ENCODE results near the gene CPNE4.
A peak's percentile ranks its signal among the peaks of the same experiment; 100 is the strongest.

Gene CPNE4

GRCh38 chr3:131868203-131868602, 166.6 kb downstream of the CPNE4 start:
- Histone ChIP-seq H3K4me3 (no peak overlapping the region), H3K27ac (no peak overlapping the region), H3K9me3 (ENCODE audit: low read depth, low read length) (no peaks in the 10 kb centered on the region), H3K36me3 (ENCODE audit: insufficient read depth, low read length) (no peaks in the 10 kb centered on the region), H3K9ac (ENCODE audit: insufficient read length) (no peak overlapping the region)
- DNase-seq (ENCODE audit: low read depth, low spot score) = no peak
- TF ChIP-seq FOXP2 (optimal IDR thresholded peaks at IDR 0.05; ENCODE audit: control extremely low read depth, extremely low read length, insufficient read depth) (no peak), POLR2AphosphoS5 (IDR thresholded peaks at IDR 0.05; ENCODE audit: borderline replicate concordance, low read depth, low read length) (no peak), EZH2 (IDR thresholded peaks at IDR 0.05) (no peak)

DNA sequence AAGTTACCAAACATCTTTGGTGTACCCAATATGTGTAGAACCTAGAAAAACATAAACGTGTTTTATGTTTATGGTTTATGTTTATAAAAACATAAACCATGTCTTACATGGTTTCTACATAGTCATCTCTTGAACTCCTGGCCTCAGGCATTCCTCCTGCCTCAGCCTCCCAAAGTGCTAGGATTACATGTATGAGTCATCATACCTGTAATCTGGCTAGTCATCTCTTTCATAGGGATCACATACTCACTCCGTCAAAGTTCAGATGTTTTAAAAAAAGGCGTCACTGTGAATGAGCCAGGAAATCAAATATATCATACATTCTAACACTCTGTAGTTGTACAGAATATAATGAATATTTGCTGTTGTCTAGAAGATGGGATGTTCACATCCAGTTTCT, 178.6 kb downstream of the CPNE4 start:
- TF ChIP-seq POLR2AphosphoS5 (IDR thresholded peaks at IDR 0.05; ENCODE audit: borderline replicate concordance, low read depth, low read length) = no peak
- TF ChIP-seq FOXP2 (optimal IDR thresholded peaks at IDR 0.05; ENCODE audit: control extremely low read depth, extremely low read length, insufficient read depth) = no peak
- TF ChIP-seq EZH2 (IDR thresholded peaks at IDR 0.05) = no peak
- no peak overlapping the region for H3K9ac ChIP-seq (ENCODE audit: insufficient read length)
- H3K9me3 ChIP-seq (ENCODE audit: low read depth, low read length) = no peaks in the 10 kb centered on the region
- no peaks in the 10 kb centered on the region for H3K36me3 ChIP-seq (ENCODE audit: insufficient read depth, low read length)
- H3K27ac ChIP-seq = no peak overlapping the region
- no peak overlapping the region for H3K4me3 ChIP-seq
- no peak for DNase-seq (ENCODE audit: low read depth, low spot score)

DNA sequence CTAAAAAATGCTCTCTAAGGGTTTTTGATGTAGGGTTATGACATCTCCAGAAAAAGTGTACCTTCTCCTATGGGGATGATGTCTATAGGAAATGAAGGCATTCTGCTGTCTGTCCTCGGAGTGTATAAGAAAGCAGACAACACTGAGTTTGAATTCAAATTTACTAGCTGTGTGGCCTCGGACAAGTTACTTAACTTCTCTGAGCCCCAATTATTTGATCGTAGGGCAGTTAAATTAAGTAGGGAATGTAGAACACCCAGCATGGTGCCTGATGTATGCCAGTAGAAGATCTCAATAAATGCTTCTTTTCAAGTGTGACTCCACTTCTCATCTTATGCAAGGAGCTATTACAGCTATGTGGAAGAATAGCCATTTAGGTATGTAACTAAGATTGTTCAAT, 184.6 kb downstream of the CPNE4 start:
- Histone ChIP-seq H3K27ac (no peak overlapping the region), H3K9ac (ENCODE audit: insufficient read length) (no peak overlapping the region), H3K36me3 (ENCODE audit: insufficient read depth, low read length) (no peaks in the 10 kb centered on the region), H3K9me3 (ENCODE audit: low read depth, low read length) (no peaks in the 10 kb centered on the region), H3K4me3 (no peak overlapping the region)
- TF ChIP-seq FOXP2 (optimal IDR thresholded peaks at IDR 0.05; ENCODE audit: control extremely low read depth, extremely low read length, insufficient read depth) (no peak), EZH2 (IDR thresholded peaks at IDR 0.05) (no peak), POLR2AphosphoS5 (IDR thresholded peaks at IDR 0.05; ENCODE audit: borderline replicate concordance, low read depth, low read length) (no peak)
- DNase-seq (ENCODE audit: low read depth, low spot score) = no peak

DNA sequence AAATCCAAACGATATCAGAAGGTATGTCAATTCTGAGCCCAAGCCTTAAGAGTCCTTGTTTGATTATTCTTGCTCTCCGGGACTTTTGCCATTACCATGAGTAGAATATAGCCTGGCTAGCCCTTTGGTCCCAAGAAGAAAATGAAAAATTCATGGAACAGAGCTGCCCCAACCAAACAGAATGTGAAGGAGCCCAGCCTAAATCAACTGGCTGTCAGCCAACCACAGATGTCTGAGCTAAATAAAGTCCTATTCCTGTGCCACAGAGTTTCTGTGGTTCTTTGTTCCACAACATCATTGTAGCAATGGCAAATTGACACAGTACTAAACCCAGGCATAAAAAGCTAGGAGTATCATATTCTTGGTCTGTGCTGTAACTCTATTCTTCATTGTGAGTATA, 185.2 kb downstream of the CPNE4 start:
- H3K27ac ChIP-seq = no peak overlapping the region
- no peak for TF ChIP-seq FOXP2 (optimal IDR thresholded peaks at IDR 0.05; ENCODE audit: control extremely low read depth, extremely low read length, insufficient read depth)
- TF ChIP-seq POLR2AphosphoS5 (IDR thresholded peaks at IDR 0.05; ENCODE audit: borderline replicate concordance, low read depth, low read length) = no peak
- TF ChIP-seq EZH2 (IDR thresholded peaks at IDR 0.05) = no peak
- H3K9me3 ChIP-seq (ENCODE audit: low read depth, low read length) = no peaks in the 10 kb centered on the region
- H3K4me3 ChIP-seq = no peak overlapping the region
- no peak overlapping the region for H3K9ac ChIP-seq (ENCODE audit: insufficient read length)
- no peak for DNase-seq (ENCODE audit: low read depth, low spot score)
- H3K36me3 ChIP-seq (ENCODE audit: insufficient read depth, low read length) = no peaks in the 10 kb centered on the region

DNA sequence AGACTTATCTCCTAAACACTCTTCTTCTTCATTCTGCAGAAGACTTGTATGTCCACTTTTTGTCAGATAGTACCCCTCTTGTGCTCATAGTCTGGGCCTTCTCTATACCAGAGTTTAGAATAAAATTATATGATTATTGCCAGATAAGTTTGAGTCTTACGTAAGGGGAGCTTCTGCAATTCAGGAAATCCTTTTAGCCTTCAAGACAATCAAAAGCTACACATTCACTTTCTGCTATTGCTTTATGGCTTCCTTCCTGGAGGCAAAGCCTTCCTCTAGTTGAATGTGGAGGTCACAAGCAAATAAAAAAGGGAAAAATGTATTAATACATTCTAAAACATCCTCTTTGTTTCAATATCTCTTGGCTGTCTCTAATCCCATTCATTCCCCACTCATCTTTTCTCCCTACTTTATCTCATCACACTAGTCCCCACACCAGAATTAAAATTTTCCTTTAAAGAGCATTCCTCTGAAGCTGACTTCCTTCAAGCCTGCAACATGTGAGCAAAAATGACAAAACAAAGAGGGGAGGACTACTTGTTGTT, 186.8 kb downstream of the CPNE4 start:
- no peak for TF ChIP-seq FOXP2 (optimal IDR thresholded peaks at IDR 0.05; ENCODE audit: control extremely low read depth, extremely low read length, insufficient read depth)
- TF ChIP-seq POLR2AphosphoS5 (IDR thresholded peaks at IDR 0.05; ENCODE audit: borderline replicate concordance, low read depth, low read length) = peak; percentile 41; the same call in 1 of the 2 replicates
- TF ChIP-seq EZH2 (IDR thresholded peaks at IDR 0.05) = no peak
- Histone ChIP-seq H3K36me3 (ENCODE audit: insufficient read depth, low read length) (no peaks in the 10 kb centered on the region), H3K9me3 (ENCODE audit: low read depth, low read length) (no peaks in the 10 kb centered on the region), H3K27ac (peak overlapping the region; percentile 25; the same call in 1 of the 2 replicates), H3K9ac (ENCODE audit: insufficient read length) (no peak overlapping the region), H3K4me3 (0 out of 2 replicates have a peak overlapping the region, but pooled peaks have one; percentile 5)
- peak; percentile 72 for DNase-seq (ENCODE audit: low read depth, low spot score)

- no peaks in the 10 kb centered on the region for H3K9me3 ChIP-seq (ENCODE audit: low read depth, low read length)
- H3K27ac ChIP-seq = no peak overlapping the region
- H3K9ac ChIP-seq (ENCODE audit: insufficient read length) = no peak overlapping the region
- TF ChIP-seq FOXP2 (optimal IDR thresholded peaks at IDR 0.05; ENCODE audit: control extremely low read depth, extremely low read length, insufficient read depth) (no peak), EZH2 (IDR thresholded peaks at IDR 0.05) (no peak), POLR2AphosphoS5 (IDR thresholded peaks at IDR 0.05; ENCODE audit: borderline replicate concordance, low read depth, low read length) (no peak)
- no peak for DNase-seq (ENCODE audit: low read depth, low spot score)
- H3K4me3 ChIP-seq = no peak overlapping the region
- no peaks in the 10 kb centered on the region for H3K36me3 ChIP-seq (ENCODE audit: insufficient read depth, low read length)
These were observed 188.4 kb downstream of the CPNE4 start for GRCh38 chr3:131846296-131846924.

DNA sequence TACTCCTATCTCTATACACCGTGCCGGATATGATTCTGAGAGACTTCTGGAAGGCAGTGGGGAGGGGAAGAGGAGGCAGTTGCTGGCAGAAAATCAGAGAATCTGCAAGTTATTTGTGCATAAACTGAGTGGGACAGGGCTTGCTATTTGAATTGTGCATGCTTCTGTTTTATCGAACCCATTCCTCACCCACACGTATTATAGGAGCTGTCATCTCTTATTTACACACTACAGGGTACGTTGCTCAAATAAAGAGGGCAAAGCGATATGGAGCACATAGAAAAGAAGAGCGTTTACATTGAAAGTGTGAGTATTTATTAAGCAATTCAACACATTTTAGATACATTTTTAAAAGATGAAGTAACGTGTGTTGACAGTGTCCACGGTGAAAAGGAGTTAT, 191.6 kb downstream of the CPNE4 start:
- no peak for DNase-seq (ENCODE audit: low read depth, low spot score)
- TF ChIP-seq POLR2AphosphoS5 (IDR thresholded peaks at IDR 0.05; ENCODE audit: borderline replicate concordance, low read depth, low read length) (no peak), EZH2 (IDR thresholded peaks at IDR 0.05) (no peak), FOXP2 (optimal IDR thresholded peaks at IDR 0.05; ENCODE audit: control extremely low read depth, extremely low read length, insufficient read depth) (no peak)
- Histone ChIP-seq H3K9me3 (ENCODE audit: low read depth, low read length) (no peaks in the 10 kb centered on the region), H3K4me3 (no peak overlapping the region), H3K9ac (ENCODE audit: insufficient read length) (no peak overlapping the region), H3K27ac (no peak overlapping the region), H3K36me3 (ENCODE audit: insufficient read depth, low read length) (no peaks in the 10 kb centered on the region)

- no peaks in the 10 kb centered on the region for H3K36me3 ChIP-seq (ENCODE audit: insufficient read depth, low read length)
- H3K9ac ChIP-seq (ENCODE audit: insufficient read length) = no peak overlapping the region
- TF ChIP-seq FOXP2 (optimal IDR thresholded peaks at IDR 0.05; ENCODE audit: control extremely low read depth, extremely low read length, insufficient read depth) (no peak), EZH2 (IDR thresholded peaks at IDR 0.05) (no peak), POLR2AphosphoS5 (IDR thresholded peaks at IDR 0.05; ENCODE audit: borderline replicate concordance, low read depth, low read length) (no peak)
- no peak for DNase-seq (ENCODE audit: low read depth, low spot score)
- H3K9me3 ChIP-seq (ENCODE audit: low read depth, low read length) = no peaks in the 10 kb centered on the region
- H3K27ac ChIP-seq = no peak overlapping the region
- no peak overlapping the region for H3K4me3 ChIP-seq
These were observed 194.5 kb downstream of the CPNE4 start for GRCh38 chr3:131840156-131840797.

Data from SK-N-MC (cell line).